Activated T-helper 1 cell treated with anti-CD3 and anti-CD28 coated beads, Interleukin-2, amount 50 U/mL, for 16 hours (primary cell): ENCODE measurements around the gene WDR31.
"Not testable (repeated sequence)": the region's sequence is repeated elsewhere in the genome, so short reads cannot be mapped to it uniquely, and the experiment has no call there.

Source experiments
- DNase-seq, 2 donors: peaks; one replicate each; pipeline ENCODE4 v3.0.0-alpha.2; 2020; ENCODE audit warnings: low read depth in 1 of 2, low spot score in 1 of 2

The WDR31 gene

GRCh38 chr9:113340011-113340699 is at the start of gene WDR31:
Gene WDR31 (minus strand): TSS chr9:113340275. CDS start chr9:113332022, 8,253 bp downstream.
- peak; percentile 68 to 70 for DNase-seq

GRCh38 chr9:113389451-113389850 is 49.4 kb upstream of the WDR31 start:
- DNase-seq: no peak

DNA sequence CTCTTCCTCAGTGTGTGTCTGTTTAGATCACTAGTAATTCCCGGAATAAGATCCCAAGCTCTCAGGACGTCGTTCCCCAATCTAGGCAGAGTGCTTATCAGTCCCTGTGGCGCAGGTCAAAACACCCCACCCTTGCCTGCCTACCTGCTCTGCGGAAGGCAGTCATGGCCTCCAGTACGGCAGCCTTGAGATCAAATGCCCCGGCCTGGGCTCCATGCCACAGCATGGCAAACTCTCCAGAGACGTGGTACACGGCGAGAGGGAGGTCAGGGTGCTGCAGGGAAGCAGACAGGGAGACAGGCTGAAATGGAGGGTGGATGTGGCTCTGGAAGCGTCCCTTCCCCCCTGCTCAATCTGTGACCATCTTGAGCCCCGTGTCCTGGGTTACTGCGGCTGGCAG is 48.8 kb upstream of the WDR31 start:
- no peak for DNase-seq

- DNase-seq: no peak
Measured at GRCh38 chr9:113387560-113388230, 47.6 kb upstream of the WDR31 start.

GRCh38 chr9:113386571-113387393 is 46.7 kb upstream of the WDR31 start:
- DNase-seq: no peak

DNA sequence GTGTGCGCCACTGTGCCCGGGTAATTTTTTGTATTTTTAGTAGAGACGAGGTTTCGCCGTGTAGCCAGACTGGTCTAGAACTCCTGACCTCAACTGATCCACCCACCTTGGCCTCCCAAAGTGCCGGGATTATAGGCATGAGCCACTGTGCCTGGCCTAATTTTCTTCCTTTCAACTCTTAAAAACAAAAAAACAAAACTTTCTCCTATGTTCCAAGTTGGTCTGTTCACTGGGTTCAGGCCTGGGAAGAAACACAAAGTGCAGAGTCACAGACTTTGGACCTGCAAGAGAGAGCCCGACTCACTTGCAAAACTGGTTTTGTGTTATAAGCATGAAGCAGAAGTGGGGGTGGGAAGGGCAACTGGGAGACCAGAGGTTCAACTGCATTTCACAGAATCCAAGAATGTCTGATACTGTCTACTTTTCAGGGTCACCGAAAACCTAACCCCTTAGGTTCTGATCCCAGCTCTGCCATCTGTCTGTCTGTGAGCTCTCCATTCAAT is 41.9 kb upstream of the WDR31 start:
- DNase-seq: no peak

GRCh38 chr9:113381441-113381840 is 41.4 kb upstream of the WDR31 start:
- DNase-seq: not testable (repeated sequence)

GRCh38 chr9:113380869-113381378 is 40.8 kb upstream of the WDR31 start:
- DNase-seq: no peak

DNA sequence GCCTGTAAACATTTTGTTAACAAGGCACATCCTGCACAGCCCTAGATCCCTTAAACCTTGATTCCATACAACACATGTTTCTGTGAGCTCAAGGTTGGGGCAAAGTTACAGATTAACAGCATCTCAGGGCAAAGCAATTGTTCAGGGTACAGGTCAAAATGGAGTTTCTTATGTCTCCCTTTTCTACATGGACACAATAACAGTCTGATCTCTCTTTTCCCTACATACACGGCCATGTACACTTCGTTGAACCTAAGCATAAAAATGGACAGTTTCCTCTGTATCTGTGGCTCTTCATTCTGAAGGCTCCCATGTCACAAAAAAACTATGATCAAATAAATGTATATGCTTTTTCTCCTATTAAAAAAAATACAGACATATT is 39.7 kb upstream of the WDR31 start:
- not testable (repeated sequence) for DNase-seq

GRCh38 chr9:113379094-113379828 is 39.2 kb upstream of the WDR31 start:
- DNase-seq: not testable (repeated sequence)

DNA sequence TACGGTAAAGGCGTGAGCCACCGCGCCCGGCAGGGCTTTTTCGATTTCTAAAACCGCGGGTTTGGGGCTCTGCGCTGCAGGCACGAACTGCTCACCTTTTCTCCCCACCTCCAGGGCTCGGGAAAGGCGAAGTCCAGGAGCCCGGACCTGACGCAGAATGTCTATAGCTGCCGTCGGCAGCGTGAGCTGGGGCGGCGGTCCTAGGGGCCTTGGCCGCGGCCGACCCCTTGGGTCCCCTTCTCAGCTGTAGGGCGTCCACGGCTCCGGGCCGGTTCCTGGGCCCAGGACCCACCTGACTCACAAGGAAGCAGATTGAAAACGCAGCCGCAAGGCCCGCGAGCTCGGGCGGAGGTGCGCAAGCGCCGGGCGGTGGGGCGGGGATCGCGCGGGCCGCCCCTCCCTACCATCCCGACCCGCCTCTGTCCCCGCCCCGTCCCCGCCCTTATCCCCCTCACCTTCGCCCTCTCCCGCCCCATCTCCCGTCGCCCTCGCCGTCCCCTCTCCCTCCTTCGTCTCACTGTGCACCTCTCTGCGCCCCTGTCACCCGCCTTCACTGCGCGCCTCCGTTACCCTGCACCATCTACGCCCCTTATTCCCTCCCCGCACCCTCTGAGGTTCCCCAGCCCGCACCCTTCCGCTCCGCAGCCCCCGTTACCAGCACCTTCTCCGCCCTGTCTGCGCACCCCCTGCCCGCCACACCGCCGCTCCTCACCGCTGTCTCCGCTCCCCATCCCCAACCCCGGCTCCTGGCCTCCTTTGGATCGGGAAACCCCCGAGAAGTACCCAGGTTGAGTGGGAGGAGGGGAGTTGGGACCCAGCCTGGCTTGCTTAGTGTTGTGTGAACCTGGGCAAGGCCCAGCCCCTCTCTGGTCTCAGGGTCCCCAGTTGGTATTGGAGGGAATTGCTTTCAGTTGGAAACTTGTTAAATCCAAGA is 36.8 kb upstream of the WDR31 start, which contains the start of gene HDHD3:
Gene HDHD3, minus strand, starts transcription at position 353 of the 934 bp plus-strand sequence. CDS start 2,632 bp downstream, outside the sequence.
- DNase-seq: peak; percentile 49 to 75

DNA sequence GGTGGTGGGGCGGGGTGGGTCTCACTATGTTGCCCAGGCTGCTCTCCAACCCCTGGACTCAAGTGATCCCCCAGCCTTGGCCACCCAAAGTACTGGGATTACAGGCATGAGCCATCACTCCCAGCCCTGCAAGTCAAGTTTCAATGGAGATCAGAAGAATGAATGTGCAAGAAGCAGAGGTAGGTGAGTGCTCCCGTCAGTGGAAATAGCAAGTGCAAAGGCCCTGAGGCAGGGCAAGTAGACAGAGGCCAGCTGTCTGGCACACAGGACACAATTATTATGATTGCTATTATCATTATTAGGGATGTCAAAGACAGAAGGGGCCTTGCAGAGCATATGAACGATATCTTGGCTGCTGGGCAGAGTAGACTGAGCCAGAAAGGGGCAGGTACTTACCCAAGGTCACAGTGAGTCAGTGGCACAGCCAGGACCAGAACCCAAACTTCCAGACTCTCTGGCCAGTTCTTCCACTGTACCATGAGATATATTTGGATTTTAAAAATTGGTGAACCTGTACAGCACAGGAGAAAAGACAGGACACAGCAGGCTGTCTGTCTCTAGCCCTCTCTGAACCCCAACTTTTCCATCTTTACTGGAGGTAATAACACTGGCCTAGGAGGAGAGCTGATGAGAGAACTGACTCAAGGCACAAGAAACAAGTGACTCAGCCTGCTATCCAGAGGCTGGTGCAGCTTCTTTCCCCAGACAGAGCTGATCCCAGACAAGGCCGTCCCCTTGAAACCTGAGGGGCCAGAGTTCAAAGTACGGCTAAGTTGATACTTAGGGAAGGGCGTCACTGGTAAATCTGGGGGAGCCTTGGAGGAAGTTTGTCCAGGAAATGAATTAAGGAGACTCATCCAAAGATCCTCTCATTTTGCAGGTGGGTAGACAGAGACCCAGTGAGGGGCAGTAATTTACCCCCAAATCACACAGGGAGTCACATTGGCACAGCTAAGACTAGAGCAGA is 35.3 kb upstream of the WDR31 start:
- DNase-seq: no peak

GRCh38 chr9:113373676-113374392 is 33.8 kb upstream of the WDR31 start:
- DNase-seq: no peak

GRCh38 chr9:113373256-113373655 is 33.2 kb upstream of the WDR31 start:
- no peak for DNase-seq

DNA sequence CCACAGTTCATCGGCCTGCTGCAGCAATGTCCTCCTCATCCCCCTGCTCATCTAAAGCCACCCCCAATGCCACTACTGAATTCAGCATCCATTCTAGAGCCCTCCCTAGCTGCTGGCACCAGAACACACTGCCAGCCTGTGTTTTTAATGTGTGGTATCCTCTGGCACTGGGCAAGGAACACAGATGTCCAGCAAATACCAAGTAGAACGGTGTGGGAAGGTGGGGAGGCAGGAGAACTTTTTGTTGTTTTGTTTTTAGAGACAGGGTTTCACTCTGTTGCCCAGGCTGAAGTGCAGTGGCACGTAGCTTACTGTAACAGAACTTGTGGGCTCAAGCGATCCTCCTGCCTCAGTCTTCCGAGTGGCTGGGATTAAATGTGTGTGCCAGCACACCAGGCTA is 32.0 kb upstream of the WDR31 start:
- DNase-seq: no peak

DNA sequence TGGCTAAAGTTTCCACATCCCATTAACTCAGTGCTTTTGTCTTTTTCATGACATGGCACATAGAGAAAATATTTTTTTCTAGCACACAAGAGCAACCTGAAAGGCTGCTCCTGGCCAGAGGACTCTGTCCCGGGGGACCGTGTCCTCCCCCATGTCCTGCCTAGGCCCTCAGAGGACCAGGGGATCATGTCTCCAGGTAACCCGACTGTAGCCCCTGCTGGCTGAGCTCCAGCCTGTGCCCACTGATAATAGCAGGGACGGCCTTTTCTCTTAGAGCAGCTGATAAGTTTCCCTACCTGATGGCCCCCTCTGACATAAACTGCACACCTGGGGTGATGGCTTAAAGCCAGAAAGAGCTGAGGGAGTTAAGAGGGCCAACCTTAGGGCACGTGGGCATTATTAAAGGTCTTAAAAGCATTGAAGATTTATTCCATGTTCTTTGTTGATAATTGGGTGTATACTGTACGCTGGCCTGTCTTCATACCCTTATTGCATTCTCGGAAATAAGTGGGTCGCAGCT is 30.8 kb upstream of the WDR31 start:
- no peak for DNase-seq

DNA sequence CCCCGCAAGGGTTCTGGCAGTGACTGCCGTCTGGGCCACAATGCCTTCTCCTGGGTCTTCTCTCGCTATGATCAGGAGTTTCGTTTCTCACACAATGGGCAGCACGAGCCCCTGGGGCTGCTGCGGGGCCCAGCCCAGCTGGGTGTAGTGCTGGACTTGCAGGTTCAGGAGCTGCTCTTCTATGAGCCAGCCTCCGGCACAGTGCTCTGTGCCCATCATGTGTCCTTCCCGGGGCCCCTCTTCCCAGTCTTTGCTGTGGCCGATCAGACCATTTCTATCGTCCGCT is 29.7 kb upstream of the WDR31 start:
- no peak for DNase-seq
